ENCODE measurements around the gene PRKD2. TPM values are rescaled to one million over a fixed set of nuclear protein-coding genes. Genes with fewer than 3 reads are reported as not detected.

PRKD2 gene
- total RNA-seq, 3 donors from 2014 or later: 52.5 to 70.5 (median 62.9) TPM

DNA sequence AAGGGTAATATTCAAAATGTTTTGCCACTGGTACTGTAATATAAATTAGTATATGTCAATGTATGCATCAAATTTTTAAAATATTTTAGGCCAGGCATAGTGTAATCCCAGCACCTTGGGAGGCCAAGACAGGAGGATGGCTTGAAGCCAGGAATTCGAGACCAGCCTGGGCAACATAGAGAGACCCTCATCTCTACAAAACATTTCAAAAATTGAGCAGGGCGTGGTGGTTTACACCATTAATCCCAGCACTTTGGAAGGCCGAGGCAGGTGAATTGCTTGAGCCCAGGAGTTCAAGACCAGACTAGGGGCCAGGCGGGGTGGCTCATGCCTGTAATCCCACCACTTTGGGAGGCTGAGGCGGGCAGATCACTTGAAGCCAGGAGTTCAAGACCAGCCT lies 43.4 kb upstream of the PRKD2 start:
- no peaks in the 10 kb centered on the region for H3K9me3 ChIP-seq
- H3K4me1 ChIP-seq (ENCODE audit: low read depth): peaks cover 10% of the 10 kb centered on the region
- H3K4me3 ChIP-seq: no peak overlapping the region
- DNase-seq (peak in 1 of 3 donors; percentile 26), ATAC-seq (no peak)
- TF ChIP-seq, protein P1, sequence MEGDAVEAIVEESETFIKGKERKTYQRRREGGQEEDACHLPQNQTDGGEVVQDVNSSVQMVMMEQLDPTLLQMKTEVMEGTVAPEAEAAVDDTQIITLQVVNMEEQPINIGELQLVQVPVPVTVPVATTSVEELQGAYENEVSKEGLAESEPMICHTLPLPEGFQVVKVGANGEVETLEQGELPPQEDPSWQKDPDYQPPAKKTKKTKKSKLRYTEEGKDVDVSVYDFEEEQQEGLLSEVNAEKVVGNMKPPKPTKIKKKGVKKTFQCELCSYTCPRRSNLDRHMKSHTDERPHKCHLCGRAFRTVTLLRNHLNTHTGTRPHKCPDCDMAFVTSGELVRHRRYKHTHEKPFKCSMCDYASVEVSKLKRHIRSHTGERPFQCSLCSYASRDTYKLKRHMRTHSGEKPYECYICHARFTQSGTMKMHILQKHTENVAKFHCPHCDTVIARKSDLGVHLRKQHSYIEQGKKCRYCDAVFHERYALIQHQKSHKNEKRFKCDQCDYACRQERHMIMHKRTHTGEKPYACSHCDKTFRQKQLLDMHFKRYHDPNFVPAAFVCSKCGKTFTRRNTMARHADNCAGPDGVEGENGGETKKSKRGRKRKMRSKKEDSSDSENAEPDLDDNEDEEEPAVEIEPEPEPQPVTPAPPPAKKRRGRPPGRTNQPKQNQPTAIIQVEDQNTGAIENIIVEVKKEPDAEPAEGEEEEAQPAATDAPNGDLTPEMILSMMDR (IDR thresholded peaks at IDR 0.05): no peak
- H3K36me3 ChIP-seq (ENCODE audit: low read depth): no peaks in the 10 kb centered on the region
- intact Hi-C loops (cut with DNase I, micrococcal nuclease): no loop called here

DNA sequence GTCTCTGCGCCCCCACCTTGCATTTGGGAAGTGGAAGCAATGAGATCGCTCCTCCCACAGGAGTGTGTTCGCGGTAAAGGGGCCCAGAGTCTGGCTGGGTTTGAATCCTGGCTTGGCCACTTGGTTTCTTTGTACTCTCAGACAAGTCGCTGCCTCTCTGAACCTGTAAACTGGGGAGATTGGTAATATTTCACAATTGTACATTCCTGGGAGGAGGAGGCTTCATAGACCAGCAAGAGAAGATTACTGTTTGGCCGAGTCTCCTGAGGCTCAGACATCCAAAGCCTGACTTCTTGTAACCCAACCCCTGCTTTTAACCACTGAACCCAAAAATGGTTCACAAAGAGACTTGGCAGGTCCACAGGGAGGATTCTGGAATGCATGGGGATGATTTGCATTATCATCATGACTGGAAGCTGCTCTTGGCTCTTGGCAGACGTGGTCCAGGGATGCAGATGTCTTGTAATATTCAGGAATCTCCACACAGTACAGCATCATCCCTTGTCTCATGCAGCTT lies 43.0 kb upstream of the PRKD2 start:
- DNase-seq: no peak
- no peak for ATAC-seq

DNA sequence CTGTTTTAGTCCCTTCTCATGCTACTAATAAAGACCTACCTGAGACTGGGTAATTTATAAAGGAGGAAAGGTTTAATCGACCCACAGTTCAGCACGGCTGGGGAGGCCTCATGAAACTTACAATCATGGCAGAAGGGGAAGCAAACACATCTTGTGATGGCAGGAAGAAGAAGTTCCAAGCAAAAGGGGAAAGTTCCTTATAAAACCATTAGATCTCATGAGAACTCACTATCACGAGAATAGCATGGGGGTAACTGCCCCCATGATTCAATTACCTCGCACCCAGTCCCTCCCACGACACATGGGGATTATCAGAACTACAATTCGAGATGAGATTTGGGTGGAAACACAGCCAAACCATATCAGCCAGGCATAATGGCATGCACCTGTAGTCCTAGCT lies 42.3 kb upstream of the PRKD2 start:
- intact Hi-C loops (cut with DNase I, micrococcal nuclease): no loop called here
- TF ChIP-seq, protein P1 (IDR thresholded peaks at IDR 0.05): no peak
- DNase-seq: no peak
- Histone ChIP-seq H3K4me1 (ENCODE audit: low read depth) (peaks cover 10% of the 10 kb centered on the region), H3K4me3 (no peak overlapping the region), H3K36me3 (ENCODE audit: low read depth) (no peaks in the 10 kb centered on the region), H3K9me3 (no peaks in the 10 kb centered on the region)
- ATAC-seq: no peak

More for the DNA sequence above, 43.0 kb upstream of the PRKD2 start:
- Histone ChIP-seq H3K9me3 (no peaks in the 10 kb centered on the region), H3K4me1 (ENCODE audit: low read depth) (peaks cover 10% of the 10 kb centered on the region), H3K4me3 (no peak overlapping the region), H3K36me3 (ENCODE audit: low read depth) (no peaks in the 10 kb centered on the region)
- TF ChIP-seq, protein P1 (IDR thresholded peaks at IDR 0.05): no peak
- intact Hi-C loops (cut with DNase I, micrococcal nuclease): no loop called here

DNA sequence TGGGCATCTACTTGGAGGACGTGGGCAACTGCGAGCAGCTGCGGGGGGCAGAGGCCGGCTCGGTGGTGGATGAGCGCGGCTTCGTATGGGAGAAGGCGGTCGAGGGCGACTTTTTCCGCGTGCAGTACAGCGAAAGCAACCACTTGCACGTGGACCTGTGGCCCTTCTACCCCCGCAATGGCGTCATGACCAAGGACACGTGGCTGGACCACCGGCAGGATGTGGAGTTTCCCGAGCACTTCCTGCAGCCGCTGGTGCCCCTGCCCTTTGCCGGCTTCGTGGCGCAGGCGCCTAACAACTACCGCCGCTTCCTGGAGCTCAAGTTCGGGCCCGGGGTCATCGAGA lies 39.6 kb upstream of the PRKD2 start:
- H3K9me3 ChIP-seq: no peaks in the 10 kb centered on the region
- TF ChIP-seq, protein P1 (IDR thresholded peaks at IDR 0.05): no peak
- no peaks in the 10 kb centered on the region for H3K36me3 ChIP-seq (ENCODE audit: low read depth)
- no peak overlapping the region for H3K4me3 ChIP-seq
- peak in 2 of 3 donors; percentile 41 to 60 for DNase-seq
- intact Hi-C loops (cut with DNase I, micrococcal nuclease): loop anchor here (2.0 kb wide), 2 partner anchors 82 to 84 kb away; no protein-coding TSS in a partner anchor
- no peak for ATAC-seq
- H3K4me1 ChIP-seq (ENCODE audit: low read depth): peaks cover 3% of the 10 kb centered on the region

DNA sequence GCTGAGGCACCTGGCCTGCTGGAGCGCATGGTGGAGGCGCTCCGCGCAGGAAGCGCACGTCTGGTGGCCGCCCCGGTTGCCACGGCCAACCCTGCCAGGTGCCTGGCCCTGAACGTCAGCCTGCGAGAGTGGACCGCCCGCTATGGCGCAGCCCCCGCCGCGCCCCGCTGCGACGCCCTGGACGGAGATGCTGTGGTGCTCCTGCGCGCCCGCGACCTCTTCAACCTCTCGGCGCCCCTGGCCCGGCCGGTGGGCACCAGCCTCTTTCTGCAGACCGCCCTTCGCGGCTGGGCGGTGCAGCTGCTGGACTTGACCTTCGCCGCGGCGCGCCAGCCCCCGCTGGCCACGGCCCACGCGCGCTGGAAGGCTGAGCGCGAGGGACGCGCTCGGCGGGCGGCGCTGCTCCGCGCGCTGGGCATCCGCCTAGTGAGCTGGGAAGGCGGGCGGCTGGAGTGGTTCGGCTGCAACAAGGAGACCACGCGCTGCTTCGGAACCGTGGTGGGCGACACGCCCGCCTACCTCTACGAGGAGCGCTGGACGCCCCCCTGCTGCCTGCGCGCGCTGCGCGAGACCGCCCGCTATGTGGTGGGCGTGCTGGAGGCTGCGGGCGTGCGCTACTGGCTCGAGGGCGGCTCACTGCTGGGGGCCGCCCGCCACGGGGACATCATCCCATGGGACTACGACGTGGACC lies 39.1 kb upstream of the PRKD2 start:
- H3K9me3 ChIP-seq: no peaks in the 10 kb centered on the region
- intact Hi-C loops (cut with DNase I, micrococcal nuclease): loop anchor here (2.0 kb wide), 2 partner anchors 83 to 85 kb away; no protein-coding TSS in a partner anchor
- no peak for ATAC-seq
- H3K36me3 ChIP-seq (ENCODE audit: low read depth): no peaks in the 10 kb centered on the region
- no peak for DNase-seq
- H3K4me3 ChIP-seq: no peak overlapping the region
- no peaks in the 10 kb centered on the region for H3K4me1 ChIP-seq (ENCODE audit: low read depth)
- TF ChIP-seq, protein P1 (IDR thresholded peaks at IDR 0.05): no peak

All from mucosa of descending colon (tissue), 3 donors.